ENCODE results near the gene DHX35. TPM values are rescaled to one million over a fixed set of nuclear protein-coding genes. Genes with fewer than 3 reads are reported as not detected.
"Not testable (repeated sequence)": the region's sequence is repeated elsewhere in the genome, so short reads cannot be mapped to it uniquely, and the experiment has no call there.

The DHX35 gene
- polyA plus RNA-seq, 3 donors, result 15.2 to 17.0 (median 16.2) TPM

DNA sequence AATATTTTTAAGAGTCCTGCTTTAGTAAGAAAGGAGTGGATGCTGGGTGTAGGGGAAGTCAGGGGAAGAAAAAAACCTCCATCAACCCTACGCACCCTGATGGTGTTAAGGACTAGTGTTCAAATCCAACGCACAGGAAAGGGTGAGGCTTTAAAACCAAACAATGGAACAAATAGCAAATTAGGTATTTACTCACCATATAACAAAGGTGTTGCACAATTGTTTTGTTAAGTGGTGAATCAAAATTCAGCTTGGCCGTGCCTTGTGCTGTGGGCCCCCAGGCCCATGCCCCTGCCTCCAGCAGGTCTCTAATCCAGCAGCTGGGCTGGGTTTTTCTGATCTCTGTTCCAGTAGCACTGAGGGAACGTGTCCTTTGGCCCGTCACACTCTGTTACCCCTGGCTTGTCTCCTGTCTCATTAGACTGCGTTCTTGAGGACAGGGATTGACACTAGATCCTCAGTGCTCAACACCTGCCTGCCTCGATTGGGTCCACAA, 24.1 kb upstream of the DHX35 start:
- DNase-seq (ENCODE audit: low read depth in 3 of 3, low spot score in 2 of 3), result no peak

DNA sequence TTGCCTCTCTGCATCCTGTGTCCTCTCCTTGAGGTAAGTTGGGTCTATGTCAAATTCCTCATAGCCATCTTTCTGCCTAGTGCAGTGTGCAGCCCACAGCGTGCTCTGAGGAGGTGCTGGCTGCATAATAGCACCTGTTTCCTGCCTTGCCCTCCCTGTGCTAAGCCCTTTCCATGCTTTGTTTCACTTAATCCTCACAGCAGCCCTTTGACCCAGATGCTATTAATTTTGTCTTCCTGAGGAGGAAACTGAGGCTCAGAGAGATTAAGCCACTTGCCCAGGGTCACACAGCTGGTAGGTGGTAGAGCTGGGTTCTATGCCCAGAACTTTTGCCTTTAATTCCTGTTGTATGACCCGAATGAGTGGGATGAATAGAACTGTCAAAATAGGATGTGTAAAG, 22.5 kb upstream of the DHX35 start:
- DNase-seq (ENCODE audit: low read depth in 3 of 3, low spot score in 2 of 3), result no peak

DNA sequence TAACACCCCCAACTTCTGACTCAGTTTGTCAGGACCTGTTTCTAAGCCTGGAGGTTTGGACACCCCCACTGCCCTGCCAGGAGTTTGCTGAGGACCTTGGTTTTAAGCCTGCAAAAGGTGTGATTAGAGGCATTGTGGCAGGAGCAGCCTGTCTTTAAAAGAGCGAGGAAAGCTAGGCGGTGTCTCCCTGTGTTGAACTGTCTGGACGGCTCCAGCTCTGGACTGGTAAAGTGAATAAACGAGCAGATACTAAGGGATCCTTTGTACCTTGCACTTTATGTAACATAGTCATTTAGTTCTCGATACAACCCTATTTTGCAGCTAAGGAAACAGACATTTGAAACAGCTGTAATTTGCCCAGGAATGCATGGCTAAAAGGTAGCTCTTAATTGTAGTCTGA, 21.5 kb upstream of the DHX35 start:
- no peak for DNase-seq (ENCODE audit: low read depth in 3 of 3, low spot score in 2 of 3)

DNA sequence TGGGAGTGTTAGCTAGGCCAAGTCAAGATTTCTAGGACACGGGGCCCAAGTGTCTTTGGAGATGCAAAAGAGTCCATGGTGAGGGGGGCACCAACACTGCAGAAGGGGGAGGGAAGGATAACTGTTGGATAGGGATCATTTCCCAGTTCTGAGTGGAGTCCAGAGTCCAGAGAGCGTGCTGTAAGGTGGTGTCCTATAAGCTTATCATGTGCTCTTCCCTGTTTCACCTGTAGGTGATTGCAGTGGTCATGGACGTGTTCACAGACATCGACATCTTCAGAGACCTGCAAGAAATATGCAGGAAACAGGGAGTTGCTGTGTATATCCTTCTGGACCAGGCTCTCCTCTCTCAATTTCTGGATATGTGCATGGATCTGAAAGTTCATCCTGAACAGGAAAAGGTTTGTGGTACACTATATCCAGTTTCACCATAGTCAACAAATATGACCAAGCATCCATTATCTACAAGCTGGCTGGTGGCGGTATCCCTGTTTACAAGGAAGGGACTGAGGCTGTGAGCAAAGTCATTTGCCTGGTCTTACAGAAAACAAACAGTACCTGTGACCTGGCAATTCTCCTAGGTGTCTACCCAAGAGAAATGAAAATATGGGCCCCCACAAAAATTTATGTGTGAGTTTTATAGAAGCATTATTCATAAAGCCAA, 20.3 kb upstream of the DHX35 start:
- no peak for DNase-seq (ENCODE audit: low read depth in 3 of 3, low spot score in 2 of 3)

DNA sequence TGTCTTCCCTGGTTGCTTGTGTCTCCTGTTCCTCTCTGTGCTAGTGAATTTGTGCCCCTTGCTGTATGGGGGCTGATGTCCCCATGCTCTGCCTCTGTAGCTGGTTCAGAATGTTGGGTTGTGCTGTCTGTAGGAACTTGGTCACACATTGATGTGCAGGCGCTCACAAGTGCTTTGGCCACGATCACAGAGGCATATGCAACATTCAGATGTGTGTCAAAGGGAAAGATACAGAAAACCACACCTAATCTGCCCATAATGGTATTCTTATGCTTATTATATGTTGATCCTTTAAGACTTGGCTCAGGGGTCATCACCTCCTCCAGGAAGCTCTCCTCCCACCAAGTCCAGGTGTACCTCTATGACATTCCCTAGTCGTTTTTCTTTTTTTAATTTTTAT, 17.1 kb upstream of the DHX35 start:
- no peak for DNase-seq (ENCODE audit: low read depth in 3 of 3, low spot score in 2 of 3)

DNA sequence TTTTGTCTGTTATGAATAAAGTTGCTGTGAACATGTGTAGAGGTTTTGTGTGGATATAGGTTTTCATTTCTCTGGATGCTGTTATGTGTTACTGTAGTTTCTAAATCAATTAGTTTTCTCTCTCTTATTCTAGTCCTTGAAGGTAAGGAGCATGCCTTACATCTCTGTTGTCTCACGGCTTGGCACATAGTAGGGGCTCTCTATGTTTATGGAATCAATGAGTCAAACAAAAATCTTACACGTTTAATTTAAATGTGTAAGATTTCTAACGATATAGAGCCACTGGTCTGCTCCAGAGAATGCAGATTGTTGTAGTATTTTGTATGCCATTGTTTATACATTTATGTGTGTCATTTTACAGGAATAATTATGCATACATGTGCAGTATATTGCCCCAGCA, 15.3 kb upstream of the DHX35 start:
- no peak for DNase-seq (ENCODE audit: low read depth in 3 of 3, low spot score in 2 of 3)

DNA sequence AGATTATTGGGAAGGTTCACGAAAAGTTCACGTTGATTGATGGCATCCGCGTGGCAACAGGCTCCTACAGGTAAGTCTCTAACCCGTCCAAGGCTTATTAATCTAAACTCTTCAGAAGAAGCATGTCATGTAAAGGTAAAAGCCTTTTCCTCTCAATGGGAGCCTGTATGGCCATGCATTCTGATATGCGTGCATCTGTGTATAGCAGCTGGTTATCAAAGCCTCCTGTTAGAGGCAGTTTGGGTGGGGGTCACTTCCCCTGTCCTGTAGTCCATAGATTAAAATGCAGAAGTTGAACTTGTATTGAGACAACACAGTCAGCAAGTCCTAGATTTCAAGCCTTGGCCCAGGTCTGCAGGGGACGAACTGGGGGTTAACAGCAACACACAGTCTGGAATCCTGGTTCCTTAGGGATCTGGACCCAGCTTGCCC, 14.2 kb upstream of the DHX35 start:
- no peak for DNase-seq (ENCODE audit: low read depth in 3 of 3, low spot score in 2 of 3)

DNA sequence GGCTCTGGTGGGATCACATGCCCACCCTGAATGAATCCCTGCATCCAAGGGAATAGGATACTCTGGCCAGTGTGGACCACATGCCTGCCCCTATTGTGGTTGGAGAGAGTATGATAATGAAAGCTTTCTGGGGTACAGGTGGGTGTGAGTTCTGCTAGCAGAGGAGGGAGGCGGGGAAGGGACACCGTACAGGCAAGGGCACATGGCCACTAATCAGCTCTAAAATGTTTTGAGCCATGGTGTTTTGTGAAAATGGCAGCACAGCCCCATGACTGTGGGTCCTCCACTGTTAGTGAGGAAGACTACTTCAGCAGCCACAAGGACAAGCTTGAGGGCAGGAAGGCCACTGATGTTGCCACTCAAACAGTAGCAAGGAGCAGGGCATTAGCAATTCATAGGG, 11.9 kb upstream of the DHX35 start:
- no peak for DNase-seq (ENCODE audit: low read depth in 3 of 3, low spot score in 2 of 3)

- DNase-seq (ENCODE audit: low read depth in 3 of 3, low spot score in 2 of 3), result no peak
Observed at GRCh38 chr20:38951611-38952010, 10.5 kb upstream of the DHX35 start.

DNA sequence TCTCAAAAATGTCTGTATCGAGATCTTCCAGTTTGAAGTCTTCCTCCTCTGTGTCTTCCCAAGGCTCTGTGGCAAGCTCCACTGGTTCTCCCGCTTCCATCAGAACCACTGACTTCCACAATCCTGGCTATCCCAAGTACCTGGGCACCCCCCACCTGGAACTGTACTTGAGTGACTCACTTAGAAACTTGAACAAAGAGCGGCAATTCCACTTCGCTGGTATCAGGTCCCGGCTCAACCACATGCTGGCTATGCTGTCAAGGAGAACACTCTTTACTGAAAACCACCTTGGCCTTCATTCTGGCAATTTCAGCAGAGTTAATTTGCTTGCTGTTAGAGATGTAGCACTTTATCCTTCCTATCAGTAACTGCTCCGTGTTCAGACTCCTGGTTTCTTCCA, 10.0 kb upstream of the DHX35 start:
- no peak for DNase-seq (ENCODE audit: low read depth in 3 of 3, low spot score in 2 of 3)

- DNase-seq (ENCODE audit: low read depth in 3 of 3, low spot score in 2 of 3), result no peak
Observed at GRCh38 chr20:38953630-38954340, 8.4 kb upstream of the DHX35 start.

GRCh38 chr20:38957235-38957876, 4.8 kb upstream of the DHX35 start:
- no peak for DNase-seq (ENCODE audit: low read depth in 3 of 3, low spot score in 2 of 3)

GRCh38 chr20:38957915-38958485, 4.1 kb upstream of the DHX35 start:
- no peak for DNase-seq (ENCODE audit: low read depth in 3 of 3, low spot score in 2 of 3)

- DNase-seq (ENCODE audit: low read depth in 3 of 3, low spot score in 2 of 3), result not testable (repeated sequence)
Observed at GRCh38 chr20:38960187-38960687, 1.9 kb upstream of the DHX35 start.

GRCh38 chr20:38961530-38962043, 557 bp upstream of the DHX35 start:
- DNase-seq (ENCODE audit: low read depth in 3 of 3, low spot score in 2 of 3), result peak in 1 of 3 donors; percentile 12

GRCh38 chr20:38962928-38963401, 821 bp downstream of the DHX35 start:
- no peak for DNase-seq (ENCODE audit: low read depth in 3 of 3, low spot score in 2 of 3)

GRCh38 chr20:38963745-38964144, 1.6 kb downstream of the DHX35 start:
- DNase-seq (ENCODE audit: low read depth in 3 of 3, low spot score in 2 of 3), result no peak

GRCh38 chr20:38965264-38965663, 3.1 kb downstream of the DHX35 start:
- no peak for DNase-seq (ENCODE audit: low read depth in 3 of 3, low spot score in 2 of 3)

GRCh38 chr20:38968090-38968489, 5.9 kb downstream of the DHX35 start:
- DNase-seq (ENCODE audit: low read depth in 3 of 3, low spot score in 2 of 3), result no peak

GRCh38 chr20:38969708-38970107, 7.6 kb downstream of the DHX35 start:
- no peak for DNase-seq (ENCODE audit: low read depth in 3 of 3, low spot score in 2 of 3)

GRCh38 chr20:38970302-38970701, 8.2 kb downstream of the DHX35 start:
- DNase-seq (ENCODE audit: low read depth in 3 of 3, low spot score in 2 of 3), result no peak
